HG02852 (cell line): ENCODE results near the gene BCHE.
A peak's percentile ranks its signal among the peaks of the same experiment; 100 is the strongest.
"Not testable (repeated sequence)": the region's sequence is repeated elsewhere in the genome, so short reads cannot be mapped to it uniquely, and the experiment has no call there.

ENCODE experiments used
- ATAC-seq: cut with Tn5 transposase; IDR thresholded peaks from one replicate; pipeline ENCODE4 v1.9.1; 2021; ENCODE audit warnings: mild to moderate bottlenecking, moderate library complexity; ENCODE audit not compliant: unreplicated experiment

Gene BCHE

GRCh38 chr3:165817160-165817709, 20.0 kb downstream of the BCHE start:
- ATAC-seq = no peak

GRCh38 chr3:165816209-165816608, 21.0 kb downstream of the BCHE start:
- no peak for ATAC-seq

GRCh38 chr3:165815682-165816081, 21.5 kb downstream of the BCHE start:
- ATAC-seq = no peak

GRCh38 chr3:165814380-165814779, 22.8 kb downstream of the BCHE start:
- no peak for ATAC-seq

- ATAC-seq = not testable (repeated sequence)
Measured at GRCh38 chr3:165807937-165808336, 29.3 kb downstream of the BCHE start.

GRCh38 chr3:165805946-165806561, 31.2 kb downstream of the BCHE start:
- ATAC-seq = peak; percentile 92

GRCh38 chr3:165803471-165803870, 33.8 kb downstream of the BCHE start:
- ATAC-seq = no peak

- ATAC-seq = no peak
Measured at GRCh38 chr3:165800970-165801369, 36.3 kb downstream of the BCHE start.

- ATAC-seq = no peak
Measured at GRCh38 chr3:165799026-165799425, 38.2 kb downstream of the BCHE start.

- no peak for ATAC-seq
Measured at GRCh38 chr3:165797551-165797950, 39.7 kb downstream of the BCHE start.

GRCh38 chr3:165796701-165797100, 40.5 kb downstream of the BCHE start:
- no peak for ATAC-seq

GRCh38 chr3:165788531-165788930, 48.7 kb downstream of the BCHE start:
- ATAC-seq = no peak

GRCh38 chr3:165786013-165786412, 51.2 kb downstream of the BCHE start:
- no peak for ATAC-seq

- ATAC-seq = no peak
Measured at GRCh38 chr3:165784337-165784736, 52.9 kb downstream of the BCHE start.

- ATAC-seq = no peak
Measured at GRCh38 chr3:165783383-165783782, 53.8 kb downstream of the BCHE start.

- no peak for ATAC-seq
Measured at GRCh38 chr3:165778891-165779290, 58.3 kb downstream of the BCHE start.

- ATAC-seq = no peak
Measured at GRCh38 chr3:165778456-165778855, 58.8 kb downstream of the BCHE start.

- no peak for ATAC-seq
Measured at GRCh38 chr3:165775824-165776223, 61.4 kb downstream of the BCHE start.

GRCh38 chr3:165770781-165771180, 66.4 kb downstream of the BCHE start:
- ATAC-seq = no peak

- ATAC-seq = no peak
Measured at GRCh38 chr3:165768680-165769079, 68.5 kb downstream of the BCHE start.

GRCh38 chr3:165759041-165759440, 78.2 kb downstream of the BCHE start:
- no peak for ATAC-seq

- no peak for ATAC-seq
Measured at GRCh38 chr3:165755571-165755970, 81.7 kb downstream of the BCHE start.
